ENCODE data around the gene VMA21.

VMA21 gene

GRCh38 chrX:151419782-151420181 lies 22.8 kb downstream of the VMA21 start:
- H3K27me3 ChIP-seq, result no peaks in the 10 kb centered on the region
- no peaks in the 10 kb centered on the region for H3K9me3 ChIP-seq
- TF ChIP-seq CTCF (IDR thresholded peaks at IDR 0.05), result no peak
- H3K27ac ChIP-seq, result no peak overlapping the region
- H3K4me1 ChIP-seq (ENCODE audit: control insufficient read depth in 1 of 2, insufficient read depth in 1 of 2, low read depth in 1 of 2, low read length in 1 of 2), result no peaks in the 10 kb centered on the region
- no peaks in the 10 kb centered on the region for H3K36me3 ChIP-seq
- H3K4me3 ChIP-seq (ENCODE audit: low read depth in 1 of 2, low read length in 1 of 2), result no peak overlapping the region

- no peaks in the 10 kb centered on the region for H3K4me1 ChIP-seq (ENCODE audit: control insufficient read depth in 1 of 2, insufficient read depth in 1 of 2, low read depth in 1 of 2, low read length in 1 of 2)
- no peak for TF ChIP-seq CTCF (IDR thresholded peaks at IDR 0.05)
- H3K9me3 ChIP-seq, result no peaks in the 10 kb centered on the region
- H3K4me3 ChIP-seq (ENCODE audit: low read depth in 1 of 2, low read length in 1 of 2), result no peak overlapping the region
- H3K36me3 ChIP-seq, result no peaks in the 10 kb centered on the region
- no peak overlapping the region for H3K27ac ChIP-seq
- no peaks in the 10 kb centered on the region for H3K27me3 ChIP-seq
Observed at GRCh38 chrX:151424505-151424904, 27.5 kb downstream of the VMA21 start.

- Histone ChIP-seq H3K36me3 (no peaks in the 10 kb centered on the region), H3K4me3 (ENCODE audit: low read depth in 1 of 2, low read length in 1 of 2) (no peak overlapping the region), H3K4me1 (ENCODE audit: control insufficient read depth in 1 of 2, insufficient read depth in 1 of 2, low read depth in 1 of 2, low read length in 1 of 2) (no peaks in the 10 kb centered on the region), H3K27me3 (no peaks in the 10 kb centered on the region), H3K9me3 (no peaks in the 10 kb centered on the region), H3K27ac (no peak overlapping the region)
- no peak for TF ChIP-seq CTCF (IDR thresholded peaks at IDR 0.05)
Observed at GRCh38 chrX:151448509-151448908, 51.5 kb downstream of the VMA21 start.

GRCh38 chrX:151458824-151459223 lies 61.8 kb downstream of the VMA21 start:
- Histone ChIP-seq H3K27me3 (no peaks in the 10 kb centered on the region), H3K4me3 (ENCODE audit: low read depth in 1 of 2, low read length in 1 of 2) (no peak overlapping the region), H3K36me3 (no peaks in the 10 kb centered on the region), H3K4me1 (ENCODE audit: control insufficient read depth in 1 of 2, insufficient read depth in 1 of 2, low read depth in 1 of 2, low read length in 1 of 2) (no peaks in the 10 kb centered on the region), H3K27ac (no peak overlapping the region), H3K9me3 (no peaks in the 10 kb centered on the region)
- no peak for TF ChIP-seq CTCF (IDR thresholded peaks at IDR 0.05)

Measured in neutrophil (primary cell).